Measurements from ENCODE around the gene TOX2. TPM values are rescaled to one million over a fixed set of nuclear protein-coding genes. Genes with fewer than 3 reads are reported as not detected.

The TOX2 gene
- total RNA-seq, 2 experiments from 2014 or later, result 0.23 TPM; not detected in 1

DNA sequence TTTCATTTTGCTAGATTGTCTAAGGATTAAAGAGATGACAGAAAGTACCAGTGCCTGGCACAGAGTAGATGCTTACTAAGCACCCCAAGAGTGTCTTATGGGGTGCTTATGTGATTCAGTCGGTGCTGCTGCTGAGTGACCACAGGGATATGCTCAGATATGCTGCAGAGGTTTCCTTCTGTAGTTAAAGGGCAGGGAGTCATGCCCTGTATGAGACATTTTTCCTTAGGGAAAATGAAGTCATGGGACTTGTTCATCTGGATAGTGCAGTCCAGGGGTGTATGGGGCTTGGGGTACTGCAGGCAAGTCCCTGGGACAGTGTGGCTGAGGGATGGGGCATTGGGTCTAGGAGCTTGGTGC lies 25.1 kb downstream of the TOX2 start:
- H3K9me2 ChIP-seq (ENCODE audit: insufficient read depth, low read length), result no peaks in the 10 kb centered on the region
- DNase-seq (ENCODE audit: low spot score), result no peak
- BruUV-seq (replicated peaks), result no TSS peak
- no peak overlapping the region for H3K4me2 ChIP-seq (ENCODE audit: low read length)
- peaks cover 22% of the 10 kb centered on the region for H3K4me1 ChIP-seq (ENCODE audit: insufficient read depth, low read length, poor library complexity, severe bottlenecking)
- no peak overlapping the region for H3K4me3 ChIP-seq (ENCODE audit: low read depth, low read length, poor library complexity, severe bottlenecking)
- ChIA-PET POLR2A (interaction anchor here (0.5 to 0.7 kb wide), 2 partner anchors 93 to 478 kb away, joined by 4 to 5 read pairs; no protein-coding TSS in a partner anchor), CTCF (ENCODE audit: unreplicated experiment) (no interaction called here)
- H4K20me1 ChIP-seq (ENCODE audit: insufficient read depth, low read length), result no peaks in the 10 kb centered on the region
- H3K27ac ChIP-seq (ENCODE audit: low read depth, low read length, poor library complexity, severe bottlenecking), result no peak overlapping the region
- H3K79me2 ChIP-seq (ENCODE audit: insufficient read depth, low read depth, low read length), result no peaks in the 10 kb centered on the region
- H3K9me3 ChIP-seq (ENCODE audit: low read length), result no peaks in the 10 kb centered on the region
- H3K36me3 ChIP-seq (ENCODE audit: insufficient read depth, low read length), result no peaks in the 10 kb centered on the region
- TF ChIP-seq EZH2phosphoT487 (IDR thresholded peaks at IDR 0.05; ENCODE audit: borderline replicate concordance, low read depth, low read length), result no peak
- TF ChIP-seq, protein P1, sequence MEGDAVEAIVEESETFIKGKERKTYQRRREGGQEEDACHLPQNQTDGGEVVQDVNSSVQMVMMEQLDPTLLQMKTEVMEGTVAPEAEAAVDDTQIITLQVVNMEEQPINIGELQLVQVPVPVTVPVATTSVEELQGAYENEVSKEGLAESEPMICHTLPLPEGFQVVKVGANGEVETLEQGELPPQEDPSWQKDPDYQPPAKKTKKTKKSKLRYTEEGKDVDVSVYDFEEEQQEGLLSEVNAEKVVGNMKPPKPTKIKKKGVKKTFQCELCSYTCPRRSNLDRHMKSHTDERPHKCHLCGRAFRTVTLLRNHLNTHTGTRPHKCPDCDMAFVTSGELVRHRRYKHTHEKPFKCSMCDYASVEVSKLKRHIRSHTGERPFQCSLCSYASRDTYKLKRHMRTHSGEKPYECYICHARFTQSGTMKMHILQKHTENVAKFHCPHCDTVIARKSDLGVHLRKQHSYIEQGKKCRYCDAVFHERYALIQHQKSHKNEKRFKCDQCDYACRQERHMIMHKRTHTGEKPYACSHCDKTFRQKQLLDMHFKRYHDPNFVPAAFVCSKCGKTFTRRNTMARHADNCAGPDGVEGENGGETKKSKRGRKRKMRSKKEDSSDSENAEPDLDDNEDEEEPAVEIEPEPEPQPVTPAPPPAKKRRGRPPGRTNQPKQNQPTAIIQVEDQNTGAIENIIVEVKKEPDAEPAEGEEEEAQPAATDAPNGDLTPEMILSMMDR (conservative IDR thresholded peaks at IDR 0.05; ENCODE audit: low read length), result no peak
- H2AFZ ChIP-seq (ENCODE audit: low read length), result no peak overlapping the region
- intact Hi-C loops (cut with micrococcal nuclease; ENCODE audit: unreplicated experiment), result no loop called here

DNA sequence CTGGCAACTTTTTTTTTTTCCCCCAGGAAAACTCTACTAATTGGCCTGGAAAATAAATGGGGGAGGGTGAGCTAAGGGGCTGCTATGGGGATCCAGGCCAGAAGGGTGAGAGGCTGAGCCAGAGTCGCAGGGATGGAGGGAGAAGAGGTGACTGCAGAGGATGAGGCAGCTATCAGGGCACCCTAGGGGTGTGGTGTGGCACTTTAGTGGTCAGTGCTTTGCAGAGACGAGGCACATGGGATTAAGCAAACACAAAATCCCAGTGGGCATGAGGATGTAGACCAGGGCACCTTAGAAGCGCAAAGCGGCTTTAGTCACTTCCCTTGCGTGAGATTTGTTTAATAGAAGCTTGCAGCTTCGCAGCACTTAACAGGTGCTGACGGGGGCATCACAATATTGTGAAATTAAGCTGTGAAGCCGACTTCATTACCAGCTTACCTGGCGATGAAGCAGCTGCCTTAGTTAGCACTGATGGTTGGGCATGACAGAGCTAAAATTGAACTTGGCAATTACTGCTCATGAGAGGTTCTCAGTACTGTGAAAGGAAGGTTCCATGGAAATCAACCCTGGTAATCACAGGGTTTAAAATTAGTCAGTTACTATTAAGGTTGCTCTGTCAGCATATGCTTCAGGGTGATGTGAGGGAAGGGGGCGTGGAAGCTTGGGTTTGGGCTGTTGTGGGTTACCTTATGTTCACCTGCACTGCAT lies 26.0 kb downstream of the TOX2 start:
- CTCF ChIA-PET (ENCODE audit: unreplicated experiment), result no interaction called here
- Histone ChIP-seq H3K27ac (ENCODE audit: low read depth, low read length, poor library complexity, severe bottlenecking) (no peak overlapping the region), H3K9me2 (ENCODE audit: insufficient read depth, low read length) (no peaks in the 10 kb centered on the region), H3K36me3 (ENCODE audit: insufficient read depth, low read length) (no peaks in the 10 kb centered on the region), H4K20me1 (ENCODE audit: insufficient read depth, low read length) (no peaks in the 10 kb centered on the region), H3K4me1 (ENCODE audit: insufficient read depth, low read length, poor library complexity, severe bottlenecking) (peaks cover 22% of the 10 kb centered on the region), H3K4me2 (ENCODE audit: low read length) (no peak overlapping the region), H2AFZ (ENCODE audit: low read length) (no peak overlapping the region), H3K9me3 (ENCODE audit: low read length) (no peaks in the 10 kb centered on the region), H3K79me2 (ENCODE audit: insufficient read depth, low read depth, low read length) (no peaks in the 10 kb centered on the region), H3K4me3 (ENCODE audit: low read depth, low read length, poor library complexity, severe bottlenecking) (no peak overlapping the region)
- no TSS peak for BruUV-seq (replicated peaks)
- POLR2A ChIA-PET, result interaction anchor here (0.5 to 1.3 kb wide), 2 partner anchors 84 to 479 kb away, joined by 3 to 5 read pairs; no protein-coding TSS in a partner anchor
- DNase-seq (ENCODE audit: low spot score), result no peak
- TF ChIP-seq EZH2phosphoT487 (IDR thresholded peaks at IDR 0.05; ENCODE audit: borderline replicate concordance, low read depth, low read length), result no peak
- TF ChIP-seq, protein P1 (conservative IDR thresholded peaks at IDR 0.05; ENCODE audit: low read length), result no peak
- intact Hi-C loops (cut with micrococcal nuclease; ENCODE audit: unreplicated experiment), result no loop called here
